ENCODE measurements around the gene ZDHHC22. TPM values are rescaled to one million over a fixed set of nuclear protein-coding genes. Genes with fewer than 3 reads are reported as not detected.

Gene ZDHHC22
- total RNA-seq, 5 donors from 2014 or later (not counting 1 experiment from before 2014, with no cell fraction given): 0.06 TPM; not detected in 4

- H3K27me3 ChIP-seq (replicated peaks in 1 of 2; ENCODE audit: control insufficient read depth in 2 of 2, extremely low read depth in 1 of 2, insufficient read depth in 2 of 2, low read length in 1 of 2): peaks cover 7 to 46% of the 10 kb centered on the region in 2 experiments
- H3K9me3 ChIP-seq: no peaks in the 10 kb centered on the region
- DNase-seq: peak in 1 of 35 experiments; percentile 27
- no peaks in the 10 kb centered on the region for H3K4me1 ChIP-seq (ENCODE audit: control insufficient read depth in 1 of 2, extremely low read depth in 1 of 2, insufficient read depth in 2 of 2, low read length in 2 of 2)
- ATAC-seq (replicated peaks in 1 of 4): peak in 2 of 4 experiments; percentile 17 to 31
- CTCF ChIA-PET: interaction anchor here (0.6 to 1.9 kb wide), 3 partner anchors 164 to 398 kb away, joined by 3 to 7 read pairs (median 6); no protein-coding TSS in a partner anchor
- no peaks in the 10 kb centered on the region for H3K9me3 Mint-ChIP-seq
- H3K27me3 Mint-ChIP-seq: peaks cover 40 to 58% of the 10 kb centered on the region in 2 donors
- no peak overlapping the region for H3K27ac ChIP-seq (ENCODE audit: low read length)
- H3K4me3 ChIP-seq (ENCODE audit: control insufficient read depth in 1 of 2, extremely low read depth in 1 of 2, low read length in 1 of 2): no peak overlapping the region
- no peak overlapping the region for H3K27ac Mint-ChIP-seq
- no peaks in the 10 kb centered on the region for H3K36me3 Mint-ChIP-seq
- H3K4me1 Mint-ChIP-seq: no peaks in the 10 kb centered on the region
- no CpG with 5 or more reads among the region's 2 CpGs for WGBS (ENCODE audit: insufficient coverage)
- H3K36me3 ChIP-seq (ENCODE audit: control insufficient read depth in 2 of 2, extremely low read depth in 1 of 2, insufficient read depth in 1 of 2, low read length in 1 of 2): no peaks in the 10 kb centered on the region
- POLR2A ChIA-PET: no interaction called here
- H3K4me3 Mint-ChIP-seq: no peak overlapping the region
Observed at GRCh38 chr14:77151918-77152588, 10.5 kb upstream of the ZDHHC22 start.

- no peaks in the 10 kb centered on the region for H3K4me1 Mint-ChIP-seq
- DNase-seq (peak in 1 of 35 experiments; percentile 16), ATAC-seq (replicated peaks in 1 of 4) (no peak)
- ChIA-PET POLR2A (no interaction called here), CTCF (interaction anchor here (0.5 to 1.4 kb wide), 3 partner anchors 23 to 165 kb away, joined by 3 to 7 read pairs (median 4); no protein-coding TSS in a partner anchor)
- Histone ChIP-seq H3K27me3 (replicated peaks in 1 of 2; ENCODE audit: control insufficient read depth in 2 of 2, extremely low read depth in 1 of 2, insufficient read depth in 2 of 2, low read length in 1 of 2) (peaks cover 11 to 46% of the 10 kb centered on the region in 2 experiments), H3K36me3 (ENCODE audit: control insufficient read depth in 2 of 2, extremely low read depth in 1 of 2, insufficient read depth in 1 of 2, low read length in 1 of 2) (no peaks in the 10 kb centered on the region), H3K4me3 (ENCODE audit: control insufficient read depth in 1 of 2, extremely low read depth in 1 of 2, low read length in 1 of 2) (no peak overlapping the region), H3K9me3 (no peaks in the 10 kb centered on the region), H3K27ac (ENCODE audit: low read length) (no peak overlapping the region), H3K4me1 (ENCODE audit: control insufficient read depth in 1 of 2, extremely low read depth in 1 of 2, insufficient read depth in 2 of 2, low read length in 2 of 2) (no peaks in the 10 kb centered on the region)
- H3K36me3 Mint-ChIP-seq: no peaks in the 10 kb centered on the region
- H3K4me3 Mint-ChIP-seq: no peak overlapping the region
- WGBS (ENCODE audit: insufficient coverage): no CpG with 5 or more reads among the region's 5 CpGs
- H3K9me3 Mint-ChIP-seq: no peaks in the 10 kb centered on the region
- no peak overlapping the region for H3K27ac Mint-ChIP-seq
- H3K27me3 Mint-ChIP-seq: peaks cover 48 to 60% of the 10 kb centered on the region in 2 donors
Observed at GRCh38 chr14:77151245-77151644, 9.7 kb upstream of the ZDHHC22 start.

- Histone ChIP-seq H3K4me3 (ENCODE audit: control insufficient read depth in 1 of 2, extremely low read depth in 1 of 2, low read length in 1 of 2) (no peak overlapping the region), H3K9me3 (no peaks in the 10 kb centered on the region), H3K4me1 (ENCODE audit: control insufficient read depth in 1 of 2, extremely low read depth in 1 of 2, insufficient read depth in 2 of 2, low read length in 2 of 2) (no peaks in the 10 kb centered on the region), H3K36me3 (ENCODE audit: control insufficient read depth in 2 of 2, extremely low read depth in 1 of 2, insufficient read depth in 1 of 2, low read length in 1 of 2) (no peaks in the 10 kb centered on the region), H3K27me3 (replicated peaks in 1 of 2; ENCODE audit: control insufficient read depth in 2 of 2, extremely low read depth in 1 of 2, insufficient read depth in 2 of 2, low read length in 1 of 2) (peaks cover 21 to 44% of the 10 kb centered on the region in 2 experiments), H3K27ac (ENCODE audit: low read length) (no peak overlapping the region)
- no peak for DNase-seq
- H3K27me3 Mint-ChIP-seq: peaks cover 51 to 59% of the 10 kb centered on the region in 2 donors
- no peaks in the 10 kb centered on the region for H3K9me3 Mint-ChIP-seq
- POLR2A ChIA-PET: no interaction called here
- CTCF ChIA-PET: interaction anchor here (1.0 to 1.4 kb wide), 2 partner anchors 14 to 168 kb away, joined by 3 to 7 read pairs; no protein-coding TSS in a partner anchor
- no peaks in the 10 kb centered on the region for H3K4me1 Mint-ChIP-seq
- ATAC-seq (replicated peaks in 1 of 4): no peak
- no peak overlapping the region for H3K4me3 Mint-ChIP-seq
- H3K36me3 Mint-ChIP-seq: no peaks in the 10 kb centered on the region
- no peak overlapping the region for H3K27ac Mint-ChIP-seq
- 87% methylated on average over 4 of the region's 8 CpGs for WGBS (ENCODE audit: insufficient coverage)
Observed at GRCh38 chr14:77148510-77149231, 7.1 kb upstream of the ZDHHC22 start.

- peaks cover 18 to 43% of the 10 kb centered on the region in 2 experiments for H3K27me3 ChIP-seq (replicated peaks in 1 of 2; ENCODE audit: control insufficient read depth in 2 of 2, extremely low read depth in 1 of 2, insufficient read depth in 2 of 2, low read length in 1 of 2)
- no peak overlapping the region for H3K4me3 ChIP-seq (ENCODE audit: control insufficient read depth in 1 of 2, extremely low read depth in 1 of 2, low read length in 1 of 2)
- no peak overlapping the region for H3K27ac ChIP-seq (ENCODE audit: low read length)
- H3K4me1 ChIP-seq (ENCODE audit: control insufficient read depth in 1 of 2, extremely low read depth in 1 of 2, insufficient read depth in 2 of 2, low read length in 2 of 2): peaks cover 0 to 6% of the 10 kb centered on the region in 2 experiments
- POLR2A ChIA-PET: no interaction called here
- WGBS (ENCODE audit: insufficient coverage): 20% methylated on average over 8 of the region's 10 CpGs
- H3K4me1 Mint-ChIP-seq: peaks cover 6 to 13% (median 7%) of the 10 kb centered on the region in 3 donors
- DNase-seq (peak in 1 of 35 experiments; percentile 16), ATAC-seq (replicated peaks in 1 of 4) (no peak)
- no peak overlapping the region for H3K4me3 Mint-ChIP-seq
- no peaks in the 10 kb centered on the region for H3K36me3 ChIP-seq (ENCODE audit: control insufficient read depth in 2 of 2, extremely low read depth in 1 of 2, insufficient read depth in 1 of 2, low read length in 1 of 2)
- H3K36me3 Mint-ChIP-seq: no peaks in the 10 kb centered on the region
- H3K9me3 Mint-ChIP-seq: no peaks in the 10 kb centered on the region
- peaks cover 57 to 62% of the 10 kb centered on the region in 2 donors for H3K27me3 Mint-ChIP-seq
- CTCF ChIA-PET: interaction anchor here (0.6 to 1.3 kb wide), 2 partner anchors 10 to 141 kb away, joined by 3 read pairs; no protein-coding TSS in a partner anchor
- H3K9me3 ChIP-seq: no peaks in the 10 kb centered on the region
- H3K27ac Mint-ChIP-seq: no peak overlapping the region
Observed at GRCh38 chr14:77145975-77146740, 4.6 kb upstream of the ZDHHC22 start.

- no peak overlapping the region for H3K4me3 ChIP-seq (ENCODE audit: control insufficient read depth in 1 of 2, extremely low read depth in 1 of 2, low read length in 1 of 2)
- H3K9me3 Mint-ChIP-seq: no peaks in the 10 kb centered on the region
- ATAC-seq (replicated peaks in 1 of 4) (no peak), DNase-seq (no peak)
- H3K27me3 Mint-ChIP-seq: peaks cover 60 to 72% of the 10 kb centered on the region in 2 donors
- H3K4me1 ChIP-seq (ENCODE audit: control insufficient read depth in 1 of 2, extremely low read depth in 1 of 2, insufficient read depth in 2 of 2, low read length in 2 of 2): peaks cover 0 to 20% of the 10 kb centered on the region in 2 experiments
- ChIA-PET POLR2A (no interaction called here), CTCF (interaction anchor here in 1 of 2 donors (0.6 kb wide), 1 partner anchor 358 kb away, joined by 4 read pairs; no protein-coding TSS in a partner anchor)
- H3K27me3 ChIP-seq (replicated peaks in 1 of 2; ENCODE audit: control insufficient read depth in 2 of 2, extremely low read depth in 1 of 2, insufficient read depth in 2 of 2, low read length in 1 of 2): peaks cover 18 to 56% of the 10 kb centered on the region in 2 experiments
- no peaks in the 10 kb centered on the region for H3K36me3 Mint-ChIP-seq
- 50% methylated on average over 1 of the region's 4 CpGs for WGBS (ENCODE audit: insufficient coverage)
- H3K9me3 ChIP-seq: no peaks in the 10 kb centered on the region
- H3K36me3 ChIP-seq (ENCODE audit: control insufficient read depth in 2 of 2, extremely low read depth in 1 of 2, insufficient read depth in 1 of 2, low read length in 1 of 2): no peaks in the 10 kb centered on the region
- H3K27ac Mint-ChIP-seq: no peak overlapping the region
- H3K4me3 Mint-ChIP-seq: no peak overlapping the region
- peaks cover 15 to 17% (median 17%) of the 10 kb centered on the region in 3 donors for H3K4me1 Mint-ChIP-seq
- no peak overlapping the region for H3K27ac ChIP-seq (ENCODE audit: low read length)
Observed at GRCh38 chr14:77144412-77145115, 3.0 kb upstream of the ZDHHC22 start.

Data from T-cell (primary cell).